Tibial artery (tissue), 4 donors: Measurements from ENCODE around the gene ERCC2.

Source experiments
- DNase-seq, 2 donors: peaks; one replicate each; pipeline ENCODE4 v3.0.0-alpha.2; 2019
- H3K27ac ChIP-seq, 2 donors: fragments of 200-600 bp; sonication (generic) in 1 of 2; 1 replicate in 1 of 2; 2 replicates in 1 of 2; pipeline ENCODE4 v1.5.1; 2018 to 2019; ENCODE audit warnings: mild to moderate bottlenecking in 1 of 2
- H3K27me3 ChIP-seq, 2 donors: fragments of 200-600 bp; sonication (generic) in 1 of 2; one replicate each; pipeline versions ENCODE4 v1.5.1 to v1.6.0; 2016 to 2019
- H3K36me3 ChIP-seq, 3 donors: fragments of 200-600 bp; sonication (generic) in 2 of 3; one replicate each; pipeline ENCODE4 v1.5.1; 2016 to 2019; ENCODE audit warnings: mild to moderate bottlenecking in 2 of 3
- H3K4me1 ChIP-seq, 4 donors: fragments of 200-600 bp; sonication (generic) in 2 of 4; 1 replicate in 3 of 4; 2 replicates in 1 of 4; pipeline ENCODE4 v1.5.1; 2016 to 2019
- H3K4me3 ChIP-seq, 2 donors: fragments of 200-600 bp; sonication (generic) in 1 of 2; 1 replicate in 1 of 2; 2 replicates in 1 of 2; pipeline ENCODE4 v1.5.1; 2018 to 2019; ENCODE audit warnings: mild to moderate bottlenecking in 2 of 2
- H3K9me3 ChIP-seq, 3 donors: fragments of 200-600 bp; sonication (generic) in 1 of 3; one replicate each; pipeline ENCODE4 v1.5.1; 2016 to 2019
- CTCF ChIP-seq, 2 experiments: fragments of 200-600 bp in 1 of 2; fragments of 450-650 bp in 1 of 2; IDR thresholded peaks; one replicate each; pipeline ENCODE4 v1.5.1; 2017 to 2019; ENCODE audit warnings: antibody characterized with exemption in 2 of 2, mild to moderate bottlenecking in 1 of 2, moderate library complexity in 1 of 2
- intact Hi-C: fragments of 100-400 bp; cut with DNase I; formaldehyde crosslinking; loops from one replicate; pipeline ENCODE4 v1.15.0; 2023; ENCODE audit warnings: low total_unique reads

Gene ERCC2

GRCh38 chr19:45352471-45352870 lies 17.9 kb downstream of the ERCC2 start:
- Histone ChIP-seq H3K36me3 (peaks cover 0 to 77% (median 32%) of the 10 kb centered on the region in 3 donors), H3K4me1 (no peaks in the 10 kb centered on the region)
- no peak for TF ChIP-seq CTCF (IDR thresholded peaks at IDR 0.05)

GRCh38 chr19:45352062-45352461 lies 18.3 kb downstream of the ERCC2 start:
- Histone ChIP-seq H3K9me3 (no peaks in the 10 kb centered on the region), H3K4me3 (no peak overlapping the region), H3K27ac (no peak overlapping the region), H3K27me3 (peaks cover 0 to 17% of the 10 kb centered on the region in 2 donors), H3K4me1 (no peaks in the 10 kb centered on the region), H3K36me3 (peaks cover 0 to 75% (median 32%) of the 10 kb centered on the region in 3 donors)
- intact Hi-C loops: no loop called here
- TF ChIP-seq CTCF (IDR thresholded peaks at IDR 0.05): no peak
- DNase-seq: no peak

More at GRCh38 chr19:45352471-45352870, 17.9 kb downstream of the ERCC2 start:
- no peaks in the 10 kb centered on the region for H3K9me3 ChIP-seq
- peaks cover 0 to 13% of the 10 kb centered on the region in 2 donors for H3K27me3 ChIP-seq
- intact Hi-C loops: no loop called here
- no peak for DNase-seq
- H3K4me3 ChIP-seq: no peak overlapping the region
- H3K27ac ChIP-seq: no peak overlapping the region

- intact Hi-C loops: no loop called here
- TF ChIP-seq CTCF (IDR thresholded peaks at IDR 0.05): no peak
These were observed 18.9 kb downstream of the ERCC2 start for GRCh38 chr19:45351401-45351952.

GRCh38 chr19:45350477-45351058 lies 19.8 kb downstream of the ERCC2 start:
- peaks cover 0 to 62% (median 32%) of the 10 kb centered on the region in 3 donors for H3K36me3 ChIP-seq
- H3K27me3 ChIP-seq: peaks cover 0 to 30% of the 10 kb centered on the region in 2 donors
- H3K27ac ChIP-seq: no peak overlapping the region
- H3K9me3 ChIP-seq: no peaks in the 10 kb centered on the region
- intact Hi-C loops: no loop called here
- H3K4me3 ChIP-seq: no peak overlapping the region
- H3K4me1 ChIP-seq: no peaks in the 10 kb centered on the region
- TF ChIP-seq CTCF (IDR thresholded peaks at IDR 0.05): no peak
- no peak for DNase-seq

More at GRCh38 chr19:45351401-45351952, 18.9 kb downstream of the ERCC2 start:
- DNase-seq: no peak
- Histone ChIP-seq H3K4me3 (no peak overlapping the region), H3K4me1 (no peaks in the 10 kb centered on the region), H3K36me3 (peaks cover 0 to 69% (median 32%) of the 10 kb centered on the region in 3 donors), H3K27ac (no peak overlapping the region), H3K9me3 (no peaks in the 10 kb centered on the region), H3K27me3 (peaks cover 0 to 22% of the 10 kb centered on the region in 2 donors)

GRCh38 chr19:45349430-45349941 lies 20.9 kb downstream of the ERCC2 start:
- H3K9me3 ChIP-seq: no peaks in the 10 kb centered on the region
- peaks cover 0 to 51% (median 25%) of the 10 kb centered on the region in 3 donors for H3K36me3 ChIP-seq
- H3K4me3 ChIP-seq: no peak overlapping the region
- DNase-seq: no peak
- peaks cover 0 to 41% of the 10 kb centered on the region in 2 donors for H3K27me3 ChIP-seq
- no peaks in the 10 kb centered on the region for H3K4me1 ChIP-seq
- intact Hi-C loops: no loop called here
- no peak overlapping the region for H3K27ac ChIP-seq
- no peak for TF ChIP-seq CTCF (IDR thresholded peaks at IDR 0.05)
